ENCODE measurements around the gene SEMA6A. TPM values are rescaled to one million over a fixed set of nuclear protein-coding genes. Genes with fewer than 3 reads are reported as not detected.

The SEMA6A gene
- total and polyA plus RNA-seq, 2 experiments from 2014 or later, result 13.2 to 27.6 TPM

GRCh38 chr5:116514421-116514970 lies 60.1 kb downstream of the SEMA6A start:
- H3K4me1 ChIP-seq (ENCODE audit: low read depth), result peaks cover 22% of the 10 kb centered on the region

GRCh38 chr5:116510517-116510916 lies 64.1 kb downstream of the SEMA6A start:
- Histone ChIP-seq H3K4me1 (ENCODE audit: low read depth) (peaks cover 32% of the 10 kb centered on the region), H3K36me3 (no peaks in the 10 kb centered on the region), H3K27ac (no peak overlapping the region), H3K27me3 (no peaks in the 10 kb centered on the region), H3K9me3 (ENCODE audit: low read depth) (no peaks in the 10 kb centered on the region), H3K4me3 (no peak overlapping the region)
- peak in 1 of 2 donors; percentile 35 for DNase-seq (ENCODE audit: low read depth in 1 of 2, low spot score in 1 of 2)
- TF ChIP-seq CTCF (IDR thresholded peaks at IDR 0.05; ENCODE audit: low read depth, low read length), result no peak

More at GRCh38 chr5:116514421-116514970, 60.1 kb downstream of the SEMA6A start:
- Histone ChIP-seq H3K4me3 (no peak overlapping the region), H3K9me3 (ENCODE audit: low read depth) (no peaks in the 10 kb centered on the region), H3K27ac (no peak overlapping the region), H3K36me3 (no peaks in the 10 kb centered on the region), H3K27me3 (no peaks in the 10 kb centered on the region)
- no peak for TF ChIP-seq CTCF (IDR thresholded peaks at IDR 0.05; ENCODE audit: low read depth, low read length)
- no peak for DNase-seq (ENCODE audit: low read depth in 1 of 2, low spot score in 1 of 2)

- DNase-seq (ENCODE audit: low read depth in 1 of 2, low spot score in 1 of 2), result peak in 1 of 2 donors; percentile 49
Measured at GRCh38 chr5:116509483-116510244, 65.0 kb downstream of the SEMA6A start.

GRCh38 chr5:116508835-116509234 lies 65.8 kb downstream of the SEMA6A start:
- no peak for DNase-seq (ENCODE audit: low read depth in 1 of 2, low spot score in 1 of 2)
- Histone ChIP-seq H3K4me1 (ENCODE audit: low read depth) (peaks cover 31% of the 10 kb centered on the region), H3K4me3 (no peak overlapping the region), H3K27ac (no peak overlapping the region), H3K27me3 (no peaks in the 10 kb centered on the region), H3K36me3 (no peaks in the 10 kb centered on the region), H3K9me3 (ENCODE audit: low read depth) (no peaks in the 10 kb centered on the region)
- TF ChIP-seq CTCF (IDR thresholded peaks at IDR 0.05; ENCODE audit: low read depth, low read length), result no peak

More at GRCh38 chr5:116509483-116510244, 65.0 kb downstream of the SEMA6A start:
- Histone ChIP-seq H3K4me3 (no peak overlapping the region), H3K4me1 (ENCODE audit: low read depth) (peaks cover 31% of the 10 kb centered on the region), H3K27ac (no peak overlapping the region), H3K9me3 (ENCODE audit: low read depth) (no peaks in the 10 kb centered on the region), H3K36me3 (no peaks in the 10 kb centered on the region), H3K27me3 (no peaks in the 10 kb centered on the region)
- TF ChIP-seq CTCF (IDR thresholded peaks at IDR 0.05; ENCODE audit: low read depth, low read length), result no peak

- Histone ChIP-seq H3K27ac (no peak overlapping the region), H3K4me1 (ENCODE audit: low read depth) (peaks cover 31% of the 10 kb centered on the region), H3K4me3 (no peak overlapping the region), H3K36me3 (no peaks in the 10 kb centered on the region), H3K27me3 (no peaks in the 10 kb centered on the region), H3K9me3 (ENCODE audit: low read depth) (no peaks in the 10 kb centered on the region)
- DNase-seq (ENCODE audit: low read depth in 1 of 2, low spot score in 1 of 2), result no peak
- no peak for TF ChIP-seq CTCF (IDR thresholded peaks at IDR 0.05; ENCODE audit: low read depth, low read length)
Measured at GRCh38 chr5:116507941-116508655, 66.5 kb downstream of the SEMA6A start.

Measured in cardiac muscle cell (in vitro differentiated cells and primary cell).